Endothelial cell of umbilical vein (primary cell): ENCODE results near the gene KLRB1. TPM values are rescaled to one million over a fixed set of nuclear protein-coding genes. Genes with fewer than 3 reads are reported as not detected.

Source experiments
- BruUV-seq: library from RNA; stranded (reverse); fragments of 400-500 nt; replicated peaks from 2 replicates; lab custom pipeline; 2021; lab: Mats Ljungman, UMichigan
- CTCF ChIA-PET: fragments of 300-600, 350-600 bp; sonication (Branson Sonifier 250); formaldehyde crosslinking; loops from one replicate; lab custom pipeline; 2021; ENCODE audit warnings: antibody characterized with exemption, inconsistent platforms; lab: Charles Lee
- POLR2A ChIA-PET: fragments of 300-600, 350-600 bp; sonication (Branson Sonifier 250); formaldehyde crosslinking; loops from one replicate; lab custom pipeline; 2021; ENCODE audit warnings: antibody characterized with exemption, inconsistent platforms; lab: Charles Lee
- DNase-seq: peaks from one replicate; pipeline ENCODE4 v3.0.0-alpha.2; 2011; ENCODE audit warnings: low read depth, low spot score
- FAIRE-seq: peaks from 2 replicates; lab custom pipeline; 2011; peaks lifted over from hg19 to GRCh38; lab: Jason Lieb, UNC
- H2AFZ ChIP-seq: 2 replicates; pipeline ENCODE4 v1.6.0; 2012; ENCODE audit warnings: low read depth, low read length, control low read depth, inconsistent platforms
- H3K27ac ChIP-seq: 2 replicates; pipeline ENCODE4 v1.5.1; 2011; ENCODE audit warnings: low read depth, mild to moderate bottlenecking, control low read depth, low read length, moderate library complexity; ENCODE audit not compliant: insufficient read depth
- H3K27me3 ChIP-seq, 2 experiments: 2 replicates each; pipeline versions ENCODE4 v1.6.0 to v1.6.1; 2011; ENCODE audit warnings: low read length in 2 of 2, mixed read lengths in 1 of 2; ENCODE audit not compliant: control insufficient read depth in 2 of 2, insufficient read depth in 2 of 2
- H3K36me3 ChIP-seq, 2 experiments: 2 replicates in 1 of 2; 3 replicates in 1 of 2; pipeline ENCODE4 v1.5.1; 2011; ENCODE audit warnings: low read length in 2 of 2, mild to moderate bottlenecking in 1 of 2, moderate library complexity in 1 of 2; ENCODE audit not compliant: control insufficient read depth in 2 of 2, insufficient read depth in 2 of 2; ENCODE audit errors: extremely low read depth in 1 of 2
- H3K4me1 ChIP-seq: 3 replicates; pipeline ENCODE4 v1.5.1; 2011; ENCODE audit warnings: mild to moderate bottlenecking, low read length; ENCODE audit not compliant: control insufficient read depth, insufficient read depth; ENCODE audit errors: extremely low read depth
- H3K4me2 ChIP-seq: 2 replicates; pipeline ENCODE4 v1.6.1; 2011; ENCODE audit warnings: low read length, control low read depth, mixed read lengths; ENCODE audit not compliant: insufficient read depth
- H3K4me3 ChIP-seq, 3 experiments: fragments of 200-600 bp in 1 of 3; sonication (generic), shearing (Covaris generic) in 1 of 3; replicated peaks in 1 of 3; 2 replicates each; pipeline ENCODE4 v1.5.1; 2011 to 2016; ENCODE audit warnings: control low read depth in 3 of 3, low read length in 3 of 3, mild to moderate bottlenecking in 2 of 3, inconsistent platforms in 1 of 3, low read depth in 1 of 3, moderate library complexity in 1 of 3; ENCODE audit not compliant: insufficient read depth in 1 of 3
- H3K79me2 ChIP-seq: 2 replicates; pipeline ENCODE4 v1.6.0; 2012; ENCODE audit warnings: low read length, inconsistent platforms; ENCODE audit not compliant: control insufficient read depth, insufficient read depth
- H3K9ac ChIP-seq: replicated peaks from 2 replicates; pipeline ENCODE3; 2011; ENCODE audit warnings: low read length, control low read depth; ENCODE audit not compliant: insufficient read depth; ENCODE audit errors: extremely low read depth
- H3K9me1 ChIP-seq: replicated peaks from 3 replicates; pipeline ENCODE4 v1.6.0; 2011; ENCODE audit warnings: mild to moderate bottlenecking, low read length; ENCODE audit not compliant: control insufficient read depth, insufficient read depth; ENCODE audit errors: extremely low read depth
- H3K9me3 ChIP-seq: replicated peaks from 2 replicates; pipeline ENCODE4 v1.5.1; 2012; ENCODE audit warnings: low read length, inconsistent platforms; ENCODE audit not compliant: control insufficient read depth, insufficient read depth
- H4K20me1 ChIP-seq: replicated peaks from 2 replicates; pipeline ENCODE3; 2011; ENCODE audit warnings: mild to moderate bottlenecking, low read length; ENCODE audit not compliant: control insufficient read depth, insufficient read depth; ENCODE audit errors: extremely low read depth
- EZH2 ChIP-seq: IDR thresholded peaks from 2 replicates; pipeline ENCODE4 v1.6.1; 2012; ENCODE audit warnings: borderline replicate concordance, low read depth, mild to moderate bottlenecking, moderate library complexity, low read length, inconsistent platforms; ENCODE audit not compliant: severe bottlenecking
- FOS ChIP-seq: IDR thresholded peaks from 2 replicates; pipeline ENCODE4 v1.6.1; 2011; ENCODE audit warnings: mild to moderate bottlenecking, low read length, moderate library complexity, borderline replicate concordance; ENCODE audit not compliant: insufficient read depth
- GATA2 ChIP-seq: IDR thresholded peaks from 2 replicates; pipeline ENCODE4 v1.7.0; 2011; ENCODE audit warnings: low read depth, mild to moderate bottlenecking, moderate library complexity, mixed read lengths, low read length; ENCODE audit not compliant: insufficient read length, insufficient read depth
- JUN ChIP-seq: IDR thresholded peaks from 2 replicates; pipeline ENCODE4 v1.6.1; 2011; ENCODE audit warnings: borderline replicate concordance, low read depth; ENCODE audit not compliant: insufficient read length, insufficient read depth
- MYC ChIP-seq: IDR thresholded peaks from one replicate; pipeline ENCODE4 v1.6.1; 2011; ENCODE audit warnings: mild to moderate bottlenecking, low read depth, low read length
- POLR2A ChIP-seq: IDR thresholded peaks from 2 replicates; pipeline ENCODE4 v1.6.1; 2012; ENCODE audit warnings: low read depth, mild to moderate bottlenecking, control low read depth, low read length
- POLR2AphosphoS5 ChIP-seq: IDR thresholded peaks from 2 replicates; pipeline ENCODE4 v1.6.1; 2012; ENCODE audit warnings: low read depth, mild to moderate bottlenecking, control low read depth, low read length, moderate library complexity; ENCODE audit not compliant: insufficient read depth
- dilution Hi-C: fragments of 300-500 bp; cut with MboI; formaldehyde crosslinking; loops from one replicate; pipeline ENCODE4 v1.15.0; 2019; ENCODE audit warnings: low sequenced_read_pairs; ENCODE audit not compliant: extremely low pct_ligation_motif_present
- intact Hi-C: fragments of 100-400 bp; cut with micrococcal nuclease; formaldehyde crosslinking; loops from one replicate; pipeline ENCODE4 v1.10.0; 2022
- polyA plus RNA-seq, 4 experiments: library from polyadenylated mRNA; depleted of rRNA in 3 of 4; stranded (reverse) in 3 of 4; unstranded in 1 of 4; fragments of >200 nt; gene quantifications; 2 replicates each; pipeline versions ENCODE4 v1.2.1 to v1.2.3, GENCODE V29; 2011 to 2012; ENCODE audit warnings: missing spikeins in 1 of 4
- total RNA-seq: library from RNA; stranded (reverse); gene quantifications from 2 replicates; pipeline ENCODE4 v1.2.3, GENCODE V29; 2021
- TF ChIP-seq, protein P1 (sequence below), 2 donors: IDR thresholded peaks; 1 replicate in 1 of 2; 2 replicates in 1 of 2; pipeline ENCODE4 v1.5.1; 2011; ENCODE audit warnings: low read length in 2 of 2, mild to moderate bottlenecking in 2 of 2, moderate library complexity in 2 of 2, control low read depth in 1 of 2, inconsistent platforms in 1 of 2, low read depth in 1 of 2; ENCODE audit not compliant: insufficient read depth in 1 of 2; ENCODE audit errors: extremely low read depth in 1 of 2
- TF ChIP-seq, protein P2 (sequence below): IDR thresholded peaks from 2 replicates; pipeline ENCODE4 v1.6.1; 2011; ENCODE audit not compliant: insufficient read depth, insufficient read length

KLRB1 gene
- total and polyA plus RNA-seq, 2 donors (not counting 3 experiments of a cell fraction or from before 2014, with no cell fraction given), result not detected

DNA sequence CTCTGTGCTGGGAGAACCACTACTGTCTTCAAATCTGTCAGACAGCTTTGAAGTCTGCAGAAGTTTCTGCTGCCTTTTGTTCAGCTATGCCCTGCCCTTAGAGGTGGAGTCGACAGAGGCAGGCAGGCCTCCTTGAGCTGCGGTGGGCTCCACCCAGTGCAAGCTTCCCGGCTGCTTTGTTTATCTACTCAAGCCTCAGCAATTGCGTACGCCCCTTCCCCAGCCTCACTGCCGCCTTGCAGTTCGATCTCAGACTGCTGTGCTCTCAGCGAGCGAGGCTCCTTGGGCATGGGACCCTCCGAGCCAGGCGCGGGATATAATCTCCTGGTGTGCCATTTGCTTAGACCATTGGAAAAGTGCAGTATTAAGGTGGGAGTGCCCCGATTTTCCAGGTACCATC is 25.1 kb upstream of the KLRB1 start:
- Histone ChIP-seq H3K9ac (no peak overlapping the region), H3K36me3 (no peaks in the 10 kb centered on the region), H3K27ac (no peak overlapping the region), H3K79me2 (no peaks in the 10 kb centered on the region), H3K4me3 (no peak overlapping the region), H3K4me2 (no peak overlapping the region), H3K9me3 (no peaks in the 10 kb centered on the region), H3K9me1 (no peaks in the 10 kb centered on the region), H2AFZ (no peak overlapping the region), H4K20me1 (no peaks in the 10 kb centered on the region), H3K4me1 (no peaks in the 10 kb centered on the region), H3K27me3 (no peaks in the 10 kb centered on the region)
- intact Hi-C loops (loop anchor here (5.0 kb wide), 1 partner anchor 295 kb away; no protein-coding TSS in a partner anchor), dilution Hi-C loops (no loop called here)
- no TSS peak for BruUV-seq
- FAIRE-seq (no peak), DNase-seq (no peak)
- CTCF ChIA-PET, result interaction anchor here (0.9 to 6.5 kb wide), 8 partner anchors 24 to 301 kb away, joined by 3 to 132 read pairs (median 4); no protein-coding TSS in a partner anchor
- TF ChIP-seq JUN (no peak), FOS (no peak), GATA2 (no peak), POLR2AphosphoS5 (no peak)
- TF ChIP-seq, protein P1, sequence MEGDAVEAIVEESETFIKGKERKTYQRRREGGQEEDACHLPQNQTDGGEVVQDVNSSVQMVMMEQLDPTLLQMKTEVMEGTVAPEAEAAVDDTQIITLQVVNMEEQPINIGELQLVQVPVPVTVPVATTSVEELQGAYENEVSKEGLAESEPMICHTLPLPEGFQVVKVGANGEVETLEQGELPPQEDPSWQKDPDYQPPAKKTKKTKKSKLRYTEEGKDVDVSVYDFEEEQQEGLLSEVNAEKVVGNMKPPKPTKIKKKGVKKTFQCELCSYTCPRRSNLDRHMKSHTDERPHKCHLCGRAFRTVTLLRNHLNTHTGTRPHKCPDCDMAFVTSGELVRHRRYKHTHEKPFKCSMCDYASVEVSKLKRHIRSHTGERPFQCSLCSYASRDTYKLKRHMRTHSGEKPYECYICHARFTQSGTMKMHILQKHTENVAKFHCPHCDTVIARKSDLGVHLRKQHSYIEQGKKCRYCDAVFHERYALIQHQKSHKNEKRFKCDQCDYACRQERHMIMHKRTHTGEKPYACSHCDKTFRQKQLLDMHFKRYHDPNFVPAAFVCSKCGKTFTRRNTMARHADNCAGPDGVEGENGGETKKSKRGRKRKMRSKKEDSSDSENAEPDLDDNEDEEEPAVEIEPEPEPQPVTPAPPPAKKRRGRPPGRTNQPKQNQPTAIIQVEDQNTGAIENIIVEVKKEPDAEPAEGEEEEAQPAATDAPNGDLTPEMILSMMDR (IDR thresholded peaks at IDR 0.05; ENCODE audit: extremely low read depth in 1 of 2, insufficient read depth in 1 of 2, low read depth in 1 of 2, low read length in 2 of 2), result no peak
- POLR2A ChIA-PET, result no interaction called here

DNA sequence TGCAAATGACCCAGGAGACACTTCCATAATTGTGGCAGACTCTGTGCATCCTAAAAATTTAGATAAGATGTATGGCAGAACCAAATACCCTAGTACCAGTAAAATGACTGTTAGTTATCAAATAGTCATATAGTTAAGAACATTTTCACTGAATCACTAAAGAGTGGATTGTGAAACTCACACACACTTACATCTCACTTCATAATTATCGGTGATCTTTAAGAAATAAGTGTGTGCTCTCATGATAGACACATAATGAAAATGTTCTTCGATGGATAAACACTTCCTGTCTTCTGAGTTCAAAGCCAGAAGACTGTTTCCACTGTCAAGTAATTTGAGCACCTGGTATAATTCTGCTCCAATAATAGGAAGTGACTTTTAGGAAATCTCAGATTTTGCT is 19.1 kb upstream of the KLRB1 start:
- TF ChIP-seq, protein P2, sequence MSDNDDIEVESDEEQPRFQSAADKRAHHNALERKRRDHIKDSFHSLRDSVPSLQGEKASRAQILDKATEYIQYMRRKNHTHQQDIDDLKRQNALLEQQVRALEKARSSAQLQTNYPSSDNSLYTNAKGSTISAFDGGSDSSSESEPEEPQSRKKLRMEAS, result no peak
- TF ChIP-seq GATA2 (no peak), EZH2 (no peak), POLR2AphosphoS5 (no peak), MYC (no peak), POLR2A (no peak), FOS (no peak), JUN (no peak)
- TF ChIP-seq, protein P1 (IDR thresholded peaks at IDR 0.05; ENCODE audit: extremely low read depth in 1 of 2, insufficient read depth in 1 of 2, low read depth in 1 of 2, low read length in 2 of 2), result no peak
- Histone ChIP-seq H4K20me1 (no peaks in the 10 kb centered on the region), H2AFZ (no peak overlapping the region), H3K4me1 (no peaks in the 10 kb centered on the region), H3K9ac (no peak overlapping the region), H3K36me3 (no peaks in the 10 kb centered on the region), H3K4me3 (no peak overlapping the region), H3K4me2 (no peak overlapping the region), H3K27me3 (no peaks in the 10 kb centered on the region), H3K9me3 (no peaks in the 10 kb centered on the region), H3K9me1 (no peaks in the 10 kb centered on the region), H3K79me2 (no peaks in the 10 kb centered on the region), H3K27ac (no peak overlapping the region)
- DNase-seq, result no peak
- POLR2A ChIA-PET, result no interaction called here
- CTCF ChIA-PET, result interaction anchor here (2.2 kb wide), 1 partner anchor 81 kb away, joined by 6 read pairs; no protein-coding TSS in a partner anchor
- FAIRE-seq, result no peak
- BruUV-seq, result no TSS peak
- dilution Hi-C loops, result no loop called here
- intact Hi-C loops, result no loop called here
